Measurements from ENCODE around the gene ABCA7. TPM values are rescaled to one million over a fixed set of nuclear protein-coding genes. Genes with fewer than 3 reads are reported as not detected.

ABCA7 gene
- total and polyA plus RNA-seq, 2 of the 13 experiments (the other 11 are each of a cell fraction or from before 2014, with no cell fraction given) = 4.4 to 32.4 TPM

GRCh38 chr19:1006711-1007398 is 33.1 kb upstream of the ABCA7 start:
- in situ Hi-C loops (cut with HindIII; ENCODE audit: extremely low pct_ligation_motif_present, low pct_unique_long_range_greater_than_20kb) = no loop called here
- no TSS peak for BruUV-seq (replicated peaks)
- Histone ChIP-seq H3K4me2 (ENCODE audit: low read depth, low read length) (no peak overlapping the region), H3K9me3 (ENCODE audit: low read length) (no peaks in the 10 kb centered on the region), H3K27ac (ENCODE audit: extremely low read length, insufficient read depth, low read length) (no peak overlapping the region), H4K20me1 (ENCODE audit: insufficient read depth, low read length) (no peaks in the 10 kb centered on the region), H3K79me2 (ENCODE audit: insufficient read depth, low read length) (no peaks in the 10 kb centered on the region), H3K36me3 (replicated peaks in 1 of 2; ENCODE audit: control insufficient read depth in 1 of 2, insufficient read depth in 2 of 2, low read length in 2 of 2) (peaks cover 0 to 1% of the 10 kb centered on the region in 2 experiments; a peak in 1 of 5 replicates), H3K4me1 (ENCODE audit: insufficient read depth, low read length) (peaks cover 13% of the 10 kb centered on the region), H3K4me3 (replicated peaks in 1 of 3; ENCODE audit: insufficient read depth in 1 of 3, low read depth in 2 of 3, low read length in 3 of 3) (no peak overlapping the region), H3K9ac (ENCODE audit: insufficient read depth, low read depth, low read length) (no peak overlapping the region), H3K27me3 (ENCODE audit: control insufficient read depth in 1 of 2, insufficient read depth in 2 of 2, low read length in 2 of 2) (peaks cover 10 to 28% of the 10 kb centered on the region in 2 experiments), H2AFZ (ENCODE audit: low read length) (no peak overlapping the region)
- ChIA-PET CTCF (ENCODE audit: low intra/inter-chr PET ratio, low total read pairs) (no interaction called here), POLR2A (no interaction called here)
- 59% methylated on average over 16 of the region's 27 CpGs for WGBS (ENCODE audit: low lambda C conversion rate)
- DNase-seq (ENCODE audit: low spot score) = no peak
- no peak for TF ChIP-seq RNF219 (CRISPR knock-in tag; IDR thresholded peaks at IDR 0.05)
- peak; percentile 50 for TF ChIP-seq AGO2 (optimal IDR thresholded peaks at IDR 0.05; ENCODE audit: low read depth, low read length)
- peak; percentile 10; the same call in 1 of the 2 replicates for TF ChIP-seq TFAP4 (IDR thresholded peaks at IDR 0.05; ENCODE audit: borderline replicate concordance, low read depth)
- intact Hi-C loops (cut with micrococcal nuclease; ENCODE audit: unreplicated experiment) = no loop called here
- no peak for FAIRE-seq
- 0 out of 3 replicates have a peak, but pooled peaks have one; percentile 5 for ATAC-seq

All from HepG2 (cell line).